ENCODE measurements around the gene CD79A.

CD79A gene

GRCh38 chr19:41915021-41915775 lies 38.1 kb downstream of the CD79A start:
- DNase-seq (ENCODE audit: low read depth, low spot score) = no peak
- no peak overlapping the region for H3K27ac ChIP-seq

GRCh38 chr19:41915776-41916414 lies 38.8 kb downstream of the CD79A start:
- DNase-seq (ENCODE audit: low read depth, low spot score) = no peak
- no peak overlapping the region for H3K27ac ChIP-seq

DNA sequence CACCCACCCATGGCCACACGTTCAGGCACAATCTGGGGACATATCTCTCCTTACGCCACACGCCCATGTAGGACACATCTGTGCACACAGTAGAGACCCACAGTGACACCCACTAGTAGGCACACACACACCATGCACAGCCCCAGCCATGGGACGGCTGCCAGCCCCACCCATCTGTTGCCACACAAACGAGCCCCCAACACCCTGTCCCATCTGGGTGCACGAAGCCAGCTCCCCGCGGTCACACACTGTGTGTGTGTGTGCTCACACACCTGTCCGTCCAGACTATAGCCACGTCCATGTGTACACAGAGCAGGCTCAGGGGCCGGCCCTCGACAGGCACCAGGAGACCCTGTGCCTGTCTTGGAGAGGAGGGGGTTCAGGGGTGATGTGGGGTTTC lies 40.6 kb downstream of the CD79A start:
- H3K27ac ChIP-seq = no peak overlapping the region
- DNase-seq (ENCODE audit: low read depth, low spot score) = no peak

- DNase-seq (ENCODE audit: low read depth, low spot score) = no peak
Measured at GRCh38 chr19:41918095-41918494, 41.0 kb downstream of the CD79A start.

GRCh38 chr19:41918653-41919244 lies 41.7 kb downstream of the CD79A start:
- no peak overlapping the region for H3K27ac ChIP-seq
- DNase-seq (ENCODE audit: low read depth, low spot score) = no peak

More at GRCh38 chr19:41918095-41918494, 41.0 kb downstream of the CD79A start:
- H3K27ac ChIP-seq = no peak overlapping the region

DNA sequence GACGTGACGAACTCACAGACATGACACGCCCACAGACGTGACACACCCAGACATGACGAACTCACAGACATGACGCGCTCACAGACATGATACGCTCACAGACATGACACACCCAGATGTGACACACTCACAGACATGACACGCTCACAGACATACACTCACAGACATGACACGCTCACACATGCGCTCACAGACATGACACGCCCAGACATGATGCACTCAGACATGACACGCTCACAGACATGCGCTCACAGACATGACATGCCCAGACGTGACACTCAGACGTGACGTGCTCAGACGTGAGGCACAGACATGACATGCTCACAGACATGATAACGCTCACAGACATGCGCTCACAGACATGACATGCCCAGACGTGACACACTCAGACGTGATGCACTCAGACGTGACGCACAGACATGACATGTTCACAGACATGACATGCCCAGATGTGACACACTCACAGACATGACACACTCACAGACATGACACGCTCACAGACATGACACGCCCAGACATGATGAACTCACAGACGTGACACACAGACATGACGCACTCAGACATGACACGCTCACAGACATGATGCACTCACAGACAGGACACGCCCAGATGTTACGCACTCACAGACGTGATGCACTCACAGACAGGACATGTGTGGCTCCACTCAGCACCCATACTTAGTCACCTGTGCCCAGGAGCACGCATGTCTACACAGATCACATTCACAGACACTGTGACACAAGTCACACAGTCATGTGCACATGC lies 43.1 kb downstream of the CD79A start:
- DNase-seq (ENCODE audit: low read depth, low spot score) = peak; percentile 12
- H3K27ac ChIP-seq = no peak overlapping the region

DNA sequence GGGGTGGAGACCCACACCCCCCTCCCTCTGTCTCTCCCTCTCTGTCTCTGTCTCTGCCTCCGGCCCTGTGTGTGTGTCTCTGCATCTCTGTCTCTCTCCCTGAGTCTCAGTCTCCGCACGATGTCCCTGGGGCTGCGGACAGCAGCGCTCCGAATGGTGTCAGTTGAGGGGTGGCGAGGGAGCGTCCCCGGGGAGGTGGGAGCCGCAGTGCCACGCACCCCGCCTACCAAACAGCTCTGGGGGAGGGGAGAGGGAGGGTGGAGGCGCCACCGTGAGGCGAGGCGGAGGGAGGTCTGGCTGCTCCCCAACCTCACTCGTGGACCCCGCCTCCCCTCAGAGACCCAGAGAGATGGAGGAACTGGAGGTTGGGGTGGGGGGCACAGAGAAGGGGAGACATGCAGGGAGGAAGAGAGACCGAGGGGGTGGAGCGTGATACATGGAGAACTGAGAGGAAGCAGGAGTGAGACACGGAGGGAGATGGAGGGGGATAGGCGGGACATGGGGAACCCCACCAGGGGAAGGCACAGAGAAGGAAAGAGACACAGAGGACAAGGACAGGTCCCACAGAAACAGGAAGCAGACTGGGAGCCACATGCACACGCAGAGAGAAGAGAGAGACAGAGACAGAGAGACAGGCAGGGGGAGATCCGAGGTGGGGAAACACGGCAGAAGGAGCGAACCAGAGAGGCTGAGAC lies 44.0 kb downstream of the CD79A start:
- no peak overlapping the region for H3K27ac ChIP-seq
- no peak for DNase-seq (ENCODE audit: low read depth, low spot score)

DNA sequence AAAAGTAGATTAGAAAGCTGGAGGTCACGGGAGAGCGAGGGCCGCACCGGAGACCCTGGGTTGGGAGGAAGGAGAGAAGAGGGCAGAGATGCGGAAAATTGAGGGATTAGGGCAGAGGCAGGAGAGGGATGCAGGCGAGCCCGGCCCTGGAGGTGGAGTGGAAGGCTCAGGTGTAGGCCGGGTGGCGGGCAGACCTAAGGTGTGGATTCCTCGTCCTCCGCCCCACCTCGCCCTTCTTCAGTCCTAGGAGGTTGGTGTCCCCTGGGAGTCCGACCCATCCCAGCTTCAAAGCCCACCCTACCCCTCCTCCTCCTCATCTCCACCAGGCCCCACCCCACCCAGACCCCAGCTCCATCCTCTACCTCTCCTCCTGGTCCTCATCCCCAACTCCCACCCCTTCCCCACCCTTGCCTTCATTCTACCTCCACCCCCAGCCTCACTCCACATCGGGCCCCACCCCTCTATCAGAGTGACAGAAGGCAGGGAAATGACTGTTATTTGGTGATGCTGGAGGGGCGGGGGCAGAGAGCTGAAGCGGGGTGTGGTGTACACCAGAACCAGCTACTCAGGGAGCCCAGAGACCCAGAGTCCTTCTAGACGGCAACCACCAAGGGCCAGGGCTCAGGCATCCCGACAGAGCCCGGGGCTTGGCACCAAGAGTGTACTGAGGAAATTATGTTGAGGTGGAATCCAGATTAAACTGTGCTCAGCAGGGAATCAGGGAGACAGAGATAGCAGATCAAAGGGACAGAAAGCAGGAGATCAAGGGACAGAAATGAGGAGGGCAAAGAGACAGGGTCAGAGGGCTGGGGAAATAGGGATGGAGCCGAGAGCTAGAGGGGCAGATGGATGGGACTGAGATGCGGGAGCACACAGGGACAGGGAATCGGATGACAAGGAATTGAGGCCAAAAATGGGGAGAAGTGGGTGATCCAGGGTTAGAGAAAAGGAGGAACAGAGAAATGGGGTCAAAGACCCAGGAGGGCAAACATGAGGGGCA lies 44.8 kb downstream of the CD79A start:
- H3K27ac ChIP-seq = no peak overlapping the region
- no peak for DNase-seq (ENCODE audit: low read depth, low spot score)

DNA sequence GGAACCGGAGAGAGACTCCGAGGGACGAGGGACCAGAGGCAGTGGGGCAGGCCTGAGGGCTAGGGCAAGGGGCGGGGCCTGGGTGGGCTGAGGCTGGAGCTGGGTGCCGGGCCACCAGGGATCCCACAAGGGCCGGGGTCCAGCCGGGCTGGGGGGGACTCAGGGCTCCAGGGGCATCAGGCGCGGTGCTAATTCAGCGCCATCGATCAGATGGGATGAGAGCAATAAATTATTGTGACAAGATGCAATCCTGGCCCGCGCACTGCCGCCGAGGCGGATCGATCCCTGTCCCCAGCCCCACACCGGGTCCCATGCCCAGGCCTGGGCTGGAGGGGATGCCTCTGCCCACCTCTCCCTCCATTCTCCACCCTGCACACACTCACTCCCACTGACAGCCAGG lies 45.5 kb downstream of the CD79A start:
- no peak for DNase-seq (ENCODE audit: low read depth, low spot score)
- H3K27ac ChIP-seq = no peak overlapping the region

DNA sequence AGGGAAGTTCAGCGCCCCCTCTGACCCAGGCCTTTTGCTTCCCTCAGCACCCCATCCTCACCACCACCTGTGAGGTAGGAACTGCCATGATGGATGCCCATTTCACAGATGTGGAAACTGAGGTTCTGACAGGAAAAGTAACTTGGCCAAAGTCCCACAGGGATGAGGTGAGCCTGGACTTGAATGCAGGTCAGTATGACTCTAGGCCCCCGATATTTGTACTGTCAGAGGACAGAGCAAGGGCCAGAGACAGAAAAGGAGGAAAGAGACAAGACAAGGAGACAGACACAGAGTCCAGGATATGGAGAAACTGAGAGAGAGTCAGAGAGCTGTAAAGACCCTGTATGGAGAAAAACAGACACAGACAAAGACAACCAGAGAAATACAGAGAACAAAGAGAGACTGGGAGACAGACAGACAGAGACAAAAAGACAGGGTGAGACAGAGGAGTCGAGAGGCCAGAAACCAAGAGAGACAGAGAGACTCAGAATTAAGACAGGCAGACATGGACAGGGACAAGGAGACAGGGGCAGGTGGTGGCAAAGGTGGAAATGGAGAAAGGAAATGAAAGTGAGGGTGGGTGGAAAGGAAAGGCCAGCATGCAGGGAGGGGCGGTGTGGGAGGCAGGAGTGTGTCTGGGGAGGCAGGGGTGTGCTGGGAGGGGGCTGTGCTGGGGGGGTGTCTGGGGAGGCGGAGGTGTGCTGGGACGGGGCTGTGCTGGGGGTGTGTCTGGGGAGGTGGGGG lies 46.1 kb downstream of the CD79A start:
- DNase-seq (ENCODE audit: low read depth, low spot score) = no peak
- no peak overlapping the region for H3K27ac ChIP-seq

DNA sequence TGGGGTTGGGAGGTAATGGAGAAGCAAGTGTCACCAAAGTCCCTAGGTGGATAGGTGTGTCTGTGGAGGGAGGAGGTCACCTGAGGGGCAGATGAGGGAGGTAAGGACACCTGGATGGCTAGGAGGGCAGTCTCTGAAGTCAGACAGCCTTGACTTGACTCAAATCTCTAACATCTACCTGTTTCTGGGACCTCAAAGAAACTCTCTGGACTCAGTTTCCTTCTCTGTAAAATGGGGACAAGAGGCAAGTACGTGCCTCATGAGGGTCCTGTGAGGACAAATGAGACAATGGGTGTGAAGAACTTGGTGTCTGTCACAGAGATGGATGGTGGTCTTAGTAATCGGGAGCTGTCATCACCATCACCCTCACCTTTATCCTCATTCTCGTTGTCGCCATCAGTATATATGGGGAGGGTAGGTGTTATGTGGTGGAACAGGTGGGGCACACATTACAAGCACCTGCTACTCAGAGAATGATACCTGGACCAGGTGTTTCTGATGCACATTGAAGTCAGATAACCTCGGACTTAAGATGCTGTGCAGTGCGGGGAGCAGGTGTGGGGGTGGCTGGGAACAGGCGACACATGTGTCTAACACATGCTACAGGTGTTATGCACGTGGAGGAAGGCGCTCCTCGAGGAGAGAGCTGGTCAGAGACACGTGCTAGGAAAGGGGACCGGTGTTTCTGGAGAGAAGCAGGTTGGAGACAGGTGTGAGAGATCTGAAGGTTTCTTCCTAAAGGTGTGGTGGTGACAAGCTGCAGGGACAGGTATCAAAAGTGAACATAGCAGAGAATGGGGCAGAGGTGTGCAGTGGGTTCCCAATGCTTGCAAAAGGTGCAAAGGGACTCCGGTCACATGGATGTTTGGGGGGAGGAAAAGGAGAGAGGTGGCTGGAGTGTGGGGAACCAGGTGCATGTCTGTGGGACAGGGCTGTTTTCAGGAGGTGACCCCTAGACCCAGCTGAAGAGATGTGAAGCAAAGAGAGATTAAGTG lies 47.4 kb downstream of the CD79A start:
- no peak overlapping the region for H3K27ac ChIP-seq
- no peak for DNase-seq (ENCODE audit: low read depth, low spot score)

DNA sequence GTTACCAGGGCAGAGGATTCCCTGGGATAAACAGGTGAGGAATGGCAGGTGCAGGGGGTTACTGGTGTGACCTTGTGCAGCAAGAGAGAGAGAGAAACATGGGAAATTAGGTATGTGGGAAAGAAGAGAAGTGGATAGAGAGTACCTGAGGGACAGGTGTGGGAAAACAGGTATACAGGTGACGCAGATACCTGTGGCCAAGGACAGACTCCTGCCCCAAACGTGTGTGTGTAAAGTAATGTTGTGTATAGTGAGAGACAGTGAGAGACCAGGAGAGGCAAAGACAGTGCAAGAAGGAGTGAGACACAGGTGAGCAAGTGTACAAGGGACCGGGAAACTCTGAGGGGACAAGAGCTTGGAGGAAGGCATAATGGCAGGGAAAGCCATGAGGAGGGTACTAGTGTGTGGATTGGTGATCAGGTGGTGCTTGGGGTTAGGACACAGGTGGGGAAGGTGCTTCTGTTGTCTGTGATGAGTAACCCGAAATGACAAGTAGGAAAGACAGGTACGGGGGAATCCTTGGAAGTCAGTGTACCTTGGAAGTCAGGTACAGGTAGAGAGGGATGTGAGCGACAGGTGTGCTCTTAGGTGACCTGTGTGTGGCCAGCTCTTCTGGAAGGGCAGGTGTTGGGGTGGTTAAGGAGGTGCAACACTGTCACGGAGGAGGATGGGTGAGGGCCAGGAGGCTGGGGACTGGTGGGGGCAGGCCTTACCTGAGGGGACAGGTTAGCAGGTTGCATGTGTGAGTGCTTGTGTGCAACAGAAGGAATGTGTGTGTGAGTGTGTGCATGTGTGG lies 48.3 kb downstream of the CD79A start:
- no peak overlapping the region for H3K27ac ChIP-seq
- DNase-seq (ENCODE audit: low read depth, low spot score) = no peak

- no peak for DNase-seq (ENCODE audit: low read depth, low spot score)
Measured at GRCh38 chr19:41926028-41926762, 49.1 kb downstream of the CD79A start.

GRCh38 chr19:41926763-41927496 lies 49.9 kb downstream of the CD79A start:
- H3K27ac ChIP-seq = no peak overlapping the region
- no peak for DNase-seq (ENCODE audit: low read depth, low spot score)

More at GRCh38 chr19:41926028-41926762, 49.1 kb downstream of the CD79A start:
- H3K27ac ChIP-seq = no peak overlapping the region
